Measurements from ENCODE around the gene ZNF268.
A peak's percentile ranks its signal among the peaks of the same experiment; 100 is the strongest.

Gene ZNF268

DNA sequence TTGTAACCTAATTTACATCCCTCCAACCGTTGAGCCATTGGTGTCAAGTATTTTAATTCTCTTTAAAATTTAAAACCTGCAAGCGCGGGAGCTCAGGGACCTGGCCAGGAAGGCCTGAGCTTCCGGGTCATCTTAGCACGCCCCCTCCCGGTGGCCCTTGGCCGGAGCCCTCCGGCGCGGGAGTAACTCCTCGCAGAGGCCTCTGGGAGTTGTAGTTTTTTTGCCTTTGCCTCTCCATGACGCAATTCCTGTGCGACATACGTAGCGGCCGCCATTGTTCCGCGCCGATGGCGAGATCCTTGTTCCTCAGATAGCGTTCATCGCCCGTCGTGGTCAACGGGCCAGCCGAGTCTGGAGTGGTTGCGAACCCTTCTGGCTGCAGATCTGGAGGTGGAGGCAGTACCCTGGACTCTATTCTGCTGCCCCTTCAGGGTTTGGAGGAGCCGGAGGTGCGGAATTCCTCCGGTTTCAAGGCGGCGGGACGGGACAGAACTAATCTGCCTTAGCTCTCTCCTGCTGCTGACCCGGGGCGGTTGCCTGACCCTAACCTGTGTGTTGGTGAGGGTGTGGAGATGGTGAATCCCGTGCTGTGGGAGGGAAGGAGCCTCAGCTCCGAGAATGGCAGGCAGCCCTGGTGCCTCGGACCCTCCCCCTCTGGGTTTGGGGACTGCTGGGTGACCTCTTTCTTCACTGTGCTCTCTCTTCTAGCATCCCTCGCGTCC is at the start of gene ZNF268:
TSS of gene ZNF268 (plus strand) at position 258 of the 722 bp plus-strand sequence. CDS start 503 bp downstream, outside the sequence.
- peak; percentile 86 to 87 for DNase-seq (ENCODE audit: low read depth in 2 of 2)

DNA sequence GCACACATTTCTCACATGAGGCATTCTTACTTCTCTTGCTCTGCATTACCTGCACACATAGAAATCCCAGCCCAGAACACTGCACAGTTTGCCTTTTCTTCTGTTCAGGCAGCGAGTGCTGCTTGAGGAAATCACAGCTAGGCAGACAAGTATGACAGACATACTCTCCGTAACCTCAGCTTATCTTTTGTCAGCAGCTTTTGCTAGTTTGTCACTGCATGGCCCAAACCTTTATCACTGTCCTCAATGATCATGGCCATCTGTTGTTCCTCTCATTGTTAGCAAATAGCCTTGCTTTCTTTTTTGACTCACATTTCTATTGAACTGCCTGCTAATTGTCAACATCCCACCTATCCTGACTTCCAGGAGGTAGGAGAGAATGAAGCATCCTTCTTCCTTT is 45.5 kb upstream of the ZNF268 start:
- DNase-seq (ENCODE audit: low read depth in 2 of 2) = no peak

DNA sequence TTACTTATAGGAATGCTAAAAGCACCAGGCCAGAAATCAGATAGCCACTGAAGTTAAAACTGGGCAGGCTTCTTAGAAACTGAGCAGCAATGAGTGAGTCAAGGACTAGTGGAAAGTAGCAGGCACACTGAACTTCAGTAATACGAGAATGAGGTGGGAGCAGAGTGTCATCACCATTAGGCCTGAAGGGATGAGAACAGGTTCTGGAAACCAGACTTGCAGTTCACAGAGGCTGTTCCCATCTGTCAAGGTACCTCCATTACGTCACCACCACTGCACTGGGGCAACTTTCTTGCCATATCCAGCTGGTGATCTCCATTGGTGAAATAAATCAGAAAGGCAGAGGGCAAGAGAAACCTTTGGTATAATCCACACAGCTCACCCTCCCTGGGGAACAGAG is 35.3 kb upstream of the ZNF268 start:
- DNase-seq (ENCODE audit: low read depth in 2 of 2) = no peak

DNA sequence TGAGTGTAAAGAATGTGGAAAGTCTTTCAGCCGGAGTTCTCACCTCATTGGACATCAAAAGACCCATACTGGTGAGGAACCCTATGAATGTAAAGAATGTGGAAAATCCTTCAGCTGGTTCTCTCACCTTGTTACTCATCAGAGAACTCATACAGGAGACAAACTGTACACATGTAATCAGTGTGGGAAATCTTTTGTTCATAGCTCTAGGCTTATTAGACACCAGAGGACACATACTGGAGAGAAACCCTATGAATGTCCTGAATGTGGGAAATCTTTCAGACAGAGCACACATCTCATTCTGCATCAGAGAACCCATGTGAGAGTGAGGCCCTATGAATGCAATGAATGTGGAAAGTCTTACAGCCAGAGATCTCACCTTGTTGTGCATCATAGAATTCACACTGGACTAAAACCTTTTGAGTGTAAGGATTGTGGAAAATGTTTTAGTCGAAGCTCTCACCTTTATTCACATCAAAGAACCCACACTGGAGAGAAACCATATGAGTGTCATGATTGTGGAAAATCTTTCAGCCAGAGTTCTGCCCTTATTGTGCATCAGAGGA is 25.1 kb upstream of the ZNF268 start:
- DNase-seq (ENCODE audit: low read depth in 2 of 2) = no peak

DNA sequence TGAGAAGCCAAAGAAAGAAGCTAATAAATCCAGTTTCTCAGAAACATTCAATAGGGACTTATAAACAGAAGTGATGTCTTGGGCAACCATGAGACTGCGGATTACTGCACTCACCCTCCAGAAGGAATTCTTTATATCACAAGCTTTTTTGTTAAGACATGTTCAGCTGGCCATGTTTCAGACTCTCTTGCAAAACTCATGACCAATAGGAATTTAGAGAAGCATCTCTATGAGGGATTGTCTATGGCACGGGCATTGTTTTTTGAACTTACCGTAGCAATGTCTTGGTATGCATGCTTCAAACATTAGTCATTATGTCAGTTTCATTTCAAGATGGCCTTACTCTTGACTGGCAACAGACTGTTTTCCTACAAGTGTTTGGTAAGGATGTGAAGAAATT is 15.5 kb upstream of the ZNF268 start:
- DNase-seq (ENCODE audit: low read depth in 2 of 2) = no peak

DNA sequence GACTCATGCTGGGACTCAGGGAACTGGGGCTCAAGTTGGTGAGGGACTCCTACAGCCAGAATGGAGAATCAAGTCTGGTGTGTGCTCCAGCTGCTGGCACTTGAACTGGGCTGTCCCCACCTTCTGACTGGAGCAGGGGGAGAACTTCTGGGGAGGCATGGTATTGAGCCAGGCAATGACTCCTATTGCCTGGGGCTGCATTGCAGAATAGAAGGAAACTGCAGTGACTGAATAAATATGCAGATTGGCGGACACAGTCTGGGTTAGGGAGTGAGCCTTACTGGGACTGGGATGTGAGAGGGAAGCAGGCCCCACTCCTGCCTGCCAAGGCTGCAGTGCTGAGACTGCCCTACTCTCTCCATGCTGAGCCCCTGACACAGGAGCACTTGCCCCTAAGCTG is 8.8 kb upstream of the ZNF268 start:
- no peak for DNase-seq (ENCODE audit: low read depth in 2 of 2)

DNA sequence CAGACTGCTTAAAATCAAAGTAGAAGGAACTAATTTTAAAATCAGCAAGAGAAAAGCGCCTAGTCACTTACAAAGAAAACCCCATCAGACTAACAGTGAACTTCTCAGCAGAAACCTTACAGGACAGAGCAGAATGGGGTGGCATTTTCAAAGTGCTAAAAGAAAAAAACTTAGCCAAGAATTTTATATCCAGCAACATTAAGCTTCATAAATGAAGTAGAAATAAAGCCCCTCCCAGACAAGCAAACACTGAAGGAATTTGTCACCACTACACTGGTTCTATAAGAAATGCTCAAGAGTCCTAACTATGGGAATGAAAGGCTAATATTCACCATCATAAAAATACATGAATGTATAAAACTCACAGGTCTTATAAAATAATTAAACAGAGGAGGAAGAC is 6.4 kb upstream of the ZNF268 start:
- DNase-seq (ENCODE audit: low read depth in 2 of 2) = no peak

DNA sequence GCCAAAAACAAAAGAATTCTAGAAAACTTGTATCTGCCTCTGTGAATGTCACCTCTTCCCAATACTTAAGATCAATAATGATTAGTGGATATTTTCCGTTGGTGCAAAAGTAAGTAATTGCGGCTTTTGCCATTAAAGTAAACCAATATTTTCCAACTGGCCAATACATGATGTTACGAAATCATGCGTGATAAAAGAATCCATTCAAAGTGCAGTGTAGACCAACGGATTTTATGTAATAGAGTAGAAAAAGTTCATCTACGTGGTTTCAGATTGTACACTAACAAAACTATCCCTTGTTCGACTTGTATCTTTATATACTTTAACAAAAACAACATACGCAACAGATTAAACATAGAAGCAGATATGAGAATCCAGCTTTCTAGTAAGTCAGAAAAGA is 626 bp upstream of the ZNF268 start:
- DNase-seq (ENCODE audit: low read depth in 2 of 2) = no peak

DNA sequence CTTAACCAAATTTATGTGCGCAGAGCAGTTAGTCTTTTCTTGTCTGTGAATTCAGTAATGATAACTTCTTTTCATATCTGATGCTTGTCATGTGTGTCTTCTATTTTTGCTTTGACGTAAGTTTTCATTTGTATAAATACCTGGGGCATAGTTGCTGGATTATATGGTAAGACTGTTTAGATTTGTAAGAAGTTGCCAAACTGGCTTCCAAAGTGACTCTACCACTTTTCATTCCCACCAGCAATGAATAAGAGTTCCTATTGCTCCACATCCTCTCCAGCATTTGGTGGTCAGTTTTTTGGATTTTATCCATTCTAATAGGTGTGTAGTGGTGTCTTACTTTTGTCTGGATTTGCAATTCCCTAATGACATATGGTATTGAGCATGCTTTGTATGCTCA is 8.9 kb downstream of the ZNF268 start:
- DNase-seq (ENCODE audit: low read depth in 2 of 2) = no peak

DNA sequence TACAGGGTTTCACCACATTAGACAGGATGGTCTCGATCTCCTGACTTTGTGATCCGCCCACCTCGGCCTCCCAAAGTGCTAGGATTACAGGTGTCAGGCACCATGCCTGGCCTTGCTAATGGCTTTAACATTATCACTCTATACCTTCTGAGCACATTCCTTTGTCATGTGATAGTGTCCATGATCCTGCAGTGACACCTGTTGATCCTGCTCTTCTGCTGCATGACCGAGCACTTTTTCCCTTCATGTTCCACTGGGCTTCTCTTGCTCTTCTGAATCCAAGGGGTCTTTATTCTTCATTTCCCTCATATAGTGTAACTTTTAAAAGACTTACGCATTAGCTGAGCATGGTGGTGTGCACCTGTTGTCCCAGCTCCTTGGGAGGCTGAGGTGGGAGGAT is 11.6 kb downstream of the ZNF268 start:
- no peak for DNase-seq (ENCODE audit: low read depth in 2 of 2)

DNA sequence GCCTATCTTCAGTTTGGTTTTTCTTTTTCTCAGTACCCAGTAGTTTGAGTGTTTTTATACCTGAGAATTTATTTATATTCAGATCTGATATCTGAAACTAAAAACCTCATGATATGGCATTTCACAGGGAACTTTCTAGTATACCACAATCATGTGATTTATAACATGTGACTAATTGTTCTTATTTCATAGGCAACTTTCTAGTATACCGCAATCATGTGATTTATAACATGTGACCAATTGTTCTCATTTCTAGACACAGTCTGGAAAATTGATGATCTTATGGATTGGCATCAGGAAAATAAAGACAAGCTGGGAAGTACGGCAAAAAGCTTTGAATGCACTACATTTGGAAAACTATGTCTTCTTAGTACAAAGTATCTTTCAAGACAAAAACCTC is 20.6 kb downstream of the ZNF268 start:
- no peak for DNase-seq (ENCODE audit: low read depth in 2 of 2)

DNA sequence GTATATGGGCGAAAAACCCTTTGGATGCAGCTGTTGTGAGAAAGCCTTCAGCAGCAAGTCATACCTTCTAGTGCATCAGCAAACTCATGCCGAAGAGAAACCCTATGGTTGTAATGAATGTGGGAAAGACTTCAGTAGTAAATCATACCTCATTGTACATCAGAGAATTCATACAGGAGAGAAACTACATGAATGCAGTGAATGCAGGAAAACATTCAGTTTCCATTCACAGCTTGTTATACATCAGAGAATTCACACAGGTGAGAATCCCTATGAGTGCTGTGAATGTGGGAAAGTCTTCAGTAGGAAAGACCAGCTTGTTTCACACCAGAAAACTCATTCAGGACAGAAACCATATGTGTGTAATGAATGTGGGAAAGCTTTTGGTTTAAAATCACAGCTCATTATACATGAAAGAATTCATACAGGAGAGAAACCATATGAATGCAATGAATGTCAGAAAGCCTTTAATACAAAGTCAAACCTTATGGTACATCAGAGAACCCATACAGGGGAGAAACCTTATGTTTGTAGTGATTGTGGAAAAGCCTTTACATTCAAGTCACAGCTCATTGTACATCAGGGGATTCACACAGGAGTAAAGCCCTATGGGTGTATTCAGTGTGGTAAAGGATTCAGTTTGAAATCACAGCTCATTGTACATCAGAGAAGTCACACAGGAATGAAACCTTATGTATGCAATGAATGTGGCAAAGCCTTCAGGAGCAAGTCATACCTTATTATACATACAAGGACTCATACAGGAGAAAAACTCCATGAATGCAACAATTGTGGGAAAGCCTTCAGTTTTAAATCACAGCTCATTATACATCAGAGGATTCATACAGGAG is 21.4 kb downstream of the ZNF268 start:
- no peak for DNase-seq (ENCODE audit: low read depth in 2 of 2)

DNA sequence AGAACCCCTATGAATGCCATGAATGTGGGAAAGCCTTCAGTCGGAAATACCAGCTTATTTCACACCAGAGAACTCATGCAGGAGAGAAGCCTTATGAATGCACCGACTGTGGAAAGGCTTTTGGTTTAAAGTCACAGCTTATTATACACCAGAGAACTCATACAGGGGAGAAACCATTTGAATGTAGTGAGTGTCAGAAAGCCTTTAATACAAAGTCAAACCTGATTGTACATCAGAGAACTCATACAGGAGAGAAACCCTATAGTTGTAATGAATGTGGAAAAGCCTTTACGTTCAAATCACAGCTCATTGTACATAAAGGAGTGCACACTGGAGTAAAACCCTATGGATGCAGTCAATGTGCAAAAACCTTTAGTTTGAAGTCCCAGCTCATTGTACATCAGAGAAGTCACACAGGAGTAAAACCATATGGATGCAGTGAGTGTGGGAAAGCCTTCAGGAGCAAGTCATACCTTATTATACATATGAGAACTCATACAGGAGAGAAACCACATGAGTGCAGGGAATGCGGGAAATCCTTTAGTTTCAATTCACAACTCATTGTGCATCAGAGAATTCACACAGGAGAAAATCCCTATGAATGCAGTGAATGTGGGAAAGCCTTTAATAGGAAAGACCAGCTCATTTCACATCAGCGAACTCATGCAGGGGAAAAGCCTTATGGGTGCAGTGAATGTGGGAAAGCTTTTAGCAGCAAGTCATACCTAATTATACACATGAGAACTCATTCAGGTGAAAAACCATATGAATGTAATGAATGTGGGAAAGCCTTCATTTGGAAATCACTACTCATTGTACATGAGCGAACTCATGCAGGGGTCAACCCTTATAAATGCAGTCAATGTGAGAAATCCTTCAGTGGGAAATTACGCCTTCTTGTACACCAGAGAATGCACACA is 22.3 kb downstream of the ZNF268 start:
- no peak for DNase-seq (ENCODE audit: low read depth in 2 of 2)

DNA sequence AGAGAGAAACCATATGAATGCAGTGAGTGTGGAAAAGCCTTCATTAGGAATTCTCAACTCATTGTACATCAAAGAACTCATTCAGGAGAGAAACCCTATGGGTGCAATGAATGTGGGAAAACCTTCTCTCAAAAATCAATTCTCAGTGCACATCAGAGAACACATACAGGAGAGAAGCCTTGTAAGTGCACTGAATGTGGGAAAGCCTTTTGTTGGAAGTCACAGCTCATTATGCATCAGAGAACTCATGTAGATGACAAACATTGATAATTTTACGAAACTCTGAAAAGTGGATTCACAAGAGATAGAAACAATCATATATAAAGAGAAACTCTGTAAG is 22.9 kb downstream of the ZNF268 start:
- DNase-seq (ENCODE audit: low read depth in 2 of 2) = no peak

DNA sequence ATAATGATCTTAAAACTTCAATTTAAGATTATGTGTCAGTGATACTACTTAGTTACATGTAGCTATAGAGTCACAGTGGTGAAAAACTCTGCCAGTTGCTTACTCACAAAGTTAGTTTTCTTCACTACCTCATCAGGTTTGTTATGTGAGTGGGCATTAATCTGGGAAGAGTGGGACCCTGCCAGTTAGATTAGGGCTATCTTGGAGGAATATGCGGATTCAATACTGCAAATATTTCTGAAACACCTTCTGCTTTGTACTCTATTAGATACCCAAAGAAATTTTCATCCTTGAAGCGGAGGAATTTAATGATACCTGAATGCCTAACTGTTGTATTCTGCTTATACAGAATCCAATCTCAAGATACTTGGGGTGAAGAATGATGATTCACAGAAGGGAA is 25.1 kb downstream of the ZNF268 start:
- no peak for DNase-seq (ENCODE audit: low read depth in 2 of 2)

DNA sequence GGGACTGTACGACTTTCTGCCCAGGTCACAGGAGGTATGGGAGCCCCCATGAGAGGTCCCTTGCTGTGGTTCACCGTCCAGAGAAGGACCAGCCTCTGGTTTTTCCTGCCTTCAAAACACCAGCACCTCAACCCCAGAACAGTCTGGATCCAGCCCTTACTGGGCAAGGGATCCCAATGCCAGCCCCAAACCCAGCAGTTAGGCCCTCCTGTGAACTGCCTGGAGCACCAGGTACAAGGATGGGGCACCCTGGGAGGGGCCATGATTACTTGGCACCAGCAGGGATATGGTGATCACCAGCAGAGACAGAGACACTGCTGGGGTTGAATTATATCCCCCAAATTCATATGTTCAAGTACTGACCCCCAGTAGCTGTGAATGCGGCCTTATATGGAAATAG is 34.4 kb downstream of the ZNF268 start:
- DNase-seq (ENCODE audit: low read depth in 2 of 2) = no peak

DNA sequence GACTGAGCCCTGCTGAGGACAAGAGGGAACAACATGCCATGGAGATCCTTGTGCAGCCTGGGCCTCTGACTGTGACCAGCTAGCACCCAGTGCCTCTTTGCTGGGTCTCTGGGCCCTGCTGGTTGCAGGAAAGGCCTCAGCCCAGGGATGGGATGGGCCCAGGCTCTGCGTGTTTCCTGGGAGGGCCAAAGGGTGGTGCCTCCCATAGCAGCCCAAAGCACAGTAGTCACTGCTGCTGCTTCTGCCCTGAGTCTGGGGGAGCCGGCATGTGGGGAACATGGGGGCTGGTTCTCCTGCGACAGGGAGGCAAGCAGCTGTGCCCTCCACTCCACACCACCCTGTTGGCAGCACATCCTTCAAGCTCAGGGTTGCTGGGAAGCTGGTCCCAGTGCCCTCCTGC is 35.9 kb downstream of the ZNF268 start:
- DNase-seq (ENCODE audit: low read depth in 2 of 2) = no peak

DNA sequence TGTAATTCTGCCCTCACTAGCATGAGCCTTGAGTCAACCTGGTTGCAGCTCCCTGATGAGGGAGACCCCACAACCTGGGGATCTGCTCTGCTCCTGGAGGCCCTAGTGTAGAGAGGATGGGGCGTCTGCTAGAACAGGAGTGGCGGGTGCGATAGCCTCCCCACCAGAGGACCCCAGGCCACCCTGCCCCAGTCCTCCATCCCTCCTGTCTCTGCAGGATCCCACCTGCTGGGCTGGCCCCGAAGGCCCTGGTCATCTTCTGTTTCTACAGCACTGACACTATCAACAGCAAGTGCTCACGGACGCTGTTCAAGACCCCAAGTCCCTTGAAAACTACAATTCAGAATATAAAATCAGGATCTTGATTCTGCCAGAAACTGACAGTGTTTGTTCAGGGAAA is 39.2 kb downstream of the ZNF268 start:
- DNase-seq (ENCODE audit: low read depth in 2 of 2) = no peak

DNA sequence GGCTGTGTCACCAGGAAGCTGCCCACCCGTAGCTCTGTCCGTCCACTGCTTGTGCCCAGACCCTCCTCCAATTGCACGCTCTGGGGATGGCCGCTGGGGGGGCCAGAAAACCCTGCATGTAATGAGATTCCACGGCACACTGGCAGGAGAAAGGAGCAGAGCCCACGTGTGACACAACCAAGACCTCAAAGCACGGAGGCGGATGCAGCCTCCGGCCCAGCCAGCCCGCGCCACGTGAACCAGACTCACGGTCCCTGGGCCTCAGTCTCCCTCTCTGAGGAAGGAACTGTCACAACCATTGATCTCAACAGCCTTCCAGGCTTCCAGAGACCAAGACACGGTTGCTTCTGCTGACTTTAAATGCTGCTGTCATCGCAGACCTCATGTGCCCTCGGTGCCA is 39.9 kb downstream of the ZNF268 start:
- no peak for DNase-seq (ENCODE audit: low read depth in 2 of 2)

DNA sequence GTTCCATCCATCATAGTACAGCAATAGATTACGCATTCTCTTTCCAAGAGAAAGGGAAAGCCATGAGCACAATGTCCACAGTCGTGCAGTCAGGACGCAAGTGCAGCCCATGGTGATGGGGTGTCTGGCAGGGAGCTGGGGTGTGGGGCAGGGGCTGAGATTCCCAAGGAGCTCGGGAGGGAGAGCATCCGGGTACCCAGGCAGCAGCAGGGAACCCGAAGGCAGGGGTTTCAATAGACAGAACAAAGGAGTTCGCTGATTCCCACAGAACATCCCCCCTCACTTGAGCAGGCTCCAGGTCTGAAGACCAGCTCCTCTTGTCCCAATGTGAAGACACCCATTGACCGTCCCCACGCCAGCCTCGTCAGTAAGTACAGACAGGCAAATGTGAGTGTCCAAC is 40.9 kb downstream of the ZNF268 start:
- no peak for DNase-seq (ENCODE audit: low read depth in 2 of 2)

DNA sequence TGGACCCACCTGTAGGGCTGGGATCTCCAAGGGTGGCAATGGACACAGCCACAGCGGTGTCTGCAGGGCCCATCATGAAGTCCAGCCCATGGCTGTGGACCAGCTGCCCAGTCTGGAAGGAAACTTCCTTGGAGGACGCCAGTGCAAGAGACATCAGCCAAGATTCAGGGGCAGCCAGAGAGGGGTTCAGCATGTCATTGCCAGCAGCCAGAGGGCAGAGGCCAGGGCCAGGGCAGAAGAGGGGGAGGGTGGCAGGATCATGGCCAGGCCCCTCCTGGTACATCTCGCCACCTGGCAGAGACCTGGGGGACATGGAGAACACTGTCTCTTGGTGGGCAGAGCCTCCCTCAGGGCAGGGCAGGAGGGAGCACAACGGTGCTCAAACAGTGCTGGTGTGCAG is 44.2 kb downstream of the ZNF268 start:
- DNase-seq (ENCODE audit: low read depth in 2 of 2) = no peak

DNA sequence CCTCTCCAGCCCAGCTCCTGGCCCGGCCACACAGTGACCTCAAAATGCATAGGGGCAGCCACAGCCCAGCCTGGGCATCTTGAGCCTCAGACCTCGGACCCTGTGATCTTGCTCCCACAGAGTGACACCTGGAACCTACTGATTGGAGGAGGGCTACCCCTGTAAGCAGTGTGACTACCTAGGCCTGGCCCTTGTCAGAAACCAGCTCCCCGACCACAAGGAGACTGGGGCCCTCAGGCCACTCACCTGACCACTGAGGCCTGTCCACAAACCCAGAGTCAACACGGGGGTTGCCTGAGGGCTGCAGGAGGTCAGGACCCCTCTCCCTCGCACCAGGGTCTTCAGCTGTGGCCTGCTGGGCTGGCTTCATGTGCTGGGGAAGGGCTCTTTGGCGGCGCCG is 45.4 kb downstream of the ZNF268 start:
- no peak for DNase-seq (ENCODE audit: low read depth in 2 of 2)
